GM18861 (cell line): ENCODE data around the gene ABR.

Source experiments
- ATAC-seq: cut with Tn5 transposase; IDR thresholded peaks from one replicate; pipeline ENCODE4 v1.9.1; 2021; ENCODE audit not compliant: unreplicated experiment

Gene ABR

GRCh38 chr17:1012823-1013728 is 166.7 kb downstream of the ABR start:
- ATAC-seq = no peak

- ATAC-seq = no peak
Observed at GRCh38 chr17:1011760-1012735, 167.7 kb downstream of the ABR start.

- ATAC-seq = no peak
Observed at GRCh38 chr17:1011138-1011537, 168.6 kb downstream of the ABR start.

GRCh38 chr17:1010586-1010985 is 169.2 kb downstream of the ABR start:
- ATAC-seq = no peak

GRCh38 chr17:1010086-1010450 is 169.7 kb downstream of the ABR start:
- ATAC-seq = no peak

GRCh38 chr17:1009229-1010085 is 170.3 kb downstream of the ABR start:
- ATAC-seq = no peak

GRCh38 chr17:1008008-1008761 is 171.6 kb downstream of the ABR start:
- no peak for ATAC-seq

GRCh38 chr17:1007310-1008007 is 172.3 kb downstream of the ABR start:
- ATAC-seq = no peak

- no peak for ATAC-seq
Observed at GRCh38 chr17:1006054-1006453, 173.7 kb downstream of the ABR start.

GRCh38 chr17:1005361-1005946 is 174.3 kb downstream of the ABR start:
- ATAC-seq = no peak

GRCh38 chr17:1004769-1005295 is 174.9 kb downstream of the ABR start:
- ATAC-seq = no peak

GRCh38 chr17:1003972-1004768 is 175.6 kb downstream of the ABR start:
- ATAC-seq = no peak

- no peak for ATAC-seq
Observed at GRCh38 chr17:1003633-1003971, 176.2 kb downstream of the ABR start.

GRCh38 chr17:1002771-1003555 is 176.8 kb downstream of the ABR start:
- no peak for ATAC-seq

- no peak for ATAC-seq
Observed at GRCh38 chr17:1002412-1002753, 177.4 kb downstream of the ABR start.

GRCh38 chr17:1001640-1002411 is 178.0 kb downstream of the ABR start:
- ATAC-seq = no peak
